HL-60/S4 treated with phorbol 12-myristate 13-acetate at 8.2 ng/mL for 4 days and 3 days (cell line): ENCODE results near the gene SLC7A6.

Source experiments
- in situ Hi-C: fragments of 300-500 bp; cut with MboI; formaldehyde crosslinking; loops from 2 replicates; pipeline ENCODE4 v1.15.0; 2022; ENCODE audit warnings: low sequenced_read_pairs

SLC7A6 gene

DNA sequence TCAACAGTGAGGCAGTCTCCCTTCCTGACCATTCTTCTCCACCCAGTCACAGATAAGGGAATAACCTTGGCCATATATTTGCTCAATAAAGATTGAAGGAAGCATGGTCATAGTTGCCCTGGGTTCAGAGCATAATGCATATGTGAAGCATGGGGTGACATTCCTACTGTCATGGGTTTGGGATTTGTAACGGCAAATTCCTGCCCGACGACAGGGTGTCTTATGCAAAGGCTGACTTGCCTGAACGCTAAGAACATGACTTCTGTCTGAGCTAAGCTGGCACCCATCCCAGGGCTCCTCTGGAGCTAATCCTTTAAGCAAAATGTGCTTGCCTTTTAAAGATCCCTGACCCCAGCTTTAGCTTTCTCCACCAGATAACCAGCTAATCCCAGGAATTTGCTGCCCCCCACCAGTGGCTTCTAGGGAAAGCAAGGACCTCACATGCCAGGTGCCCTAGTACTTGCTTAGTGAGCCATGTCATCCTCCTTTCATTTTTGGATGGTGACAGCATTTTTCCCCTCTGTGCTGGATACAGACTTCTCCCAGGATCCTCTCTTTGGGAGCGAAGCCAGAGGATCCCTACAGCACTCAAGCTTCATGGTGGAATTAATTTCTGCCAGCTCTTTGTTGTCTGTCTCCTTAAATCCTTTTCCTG is 34.7 kb downstream of the SLC7A6 start:
- in situ Hi-C loops: no loop called here

DNA sequence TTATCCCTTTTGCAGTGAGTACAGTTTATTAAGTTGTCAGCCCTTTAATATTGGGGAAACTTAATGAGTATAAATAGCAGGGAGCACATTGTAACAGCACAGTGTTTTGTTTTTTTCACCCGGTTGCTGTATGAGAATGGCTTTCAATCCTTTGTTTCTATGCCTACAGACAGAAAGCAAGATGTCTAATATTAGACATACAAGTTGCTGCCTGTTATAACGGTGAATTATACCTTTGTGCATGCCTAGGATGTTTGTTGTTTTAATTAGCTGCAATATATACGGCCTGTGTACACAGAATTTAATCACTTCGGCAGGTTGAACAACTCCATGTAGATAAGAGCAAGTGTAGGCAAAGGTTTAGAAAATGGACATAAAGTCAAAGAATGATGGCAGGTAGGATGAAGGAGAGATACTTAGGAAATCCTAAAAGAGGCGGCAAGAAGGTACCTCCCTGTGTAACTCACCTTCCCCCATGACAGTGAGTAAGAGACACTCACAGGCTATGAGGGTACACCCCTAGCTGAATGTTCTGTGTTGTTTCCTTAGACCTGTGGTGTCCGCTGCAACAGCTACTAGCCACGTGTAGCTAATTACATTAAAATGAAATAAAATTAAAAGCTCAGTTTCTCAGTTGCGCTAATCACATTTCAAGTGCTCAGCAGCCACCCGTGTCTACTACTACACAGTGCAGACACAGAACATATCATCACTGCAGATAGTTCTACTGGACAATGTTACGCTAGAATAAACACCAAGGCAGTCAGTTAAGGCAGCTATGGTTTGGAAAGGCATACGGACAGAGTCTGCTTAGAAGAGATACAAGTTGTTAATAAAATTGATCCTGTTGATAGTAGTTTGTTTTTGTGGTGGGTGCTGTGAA is 35.5 kb downstream of the SLC7A6 start:
- in situ Hi-C loops: no loop called here

DNA sequence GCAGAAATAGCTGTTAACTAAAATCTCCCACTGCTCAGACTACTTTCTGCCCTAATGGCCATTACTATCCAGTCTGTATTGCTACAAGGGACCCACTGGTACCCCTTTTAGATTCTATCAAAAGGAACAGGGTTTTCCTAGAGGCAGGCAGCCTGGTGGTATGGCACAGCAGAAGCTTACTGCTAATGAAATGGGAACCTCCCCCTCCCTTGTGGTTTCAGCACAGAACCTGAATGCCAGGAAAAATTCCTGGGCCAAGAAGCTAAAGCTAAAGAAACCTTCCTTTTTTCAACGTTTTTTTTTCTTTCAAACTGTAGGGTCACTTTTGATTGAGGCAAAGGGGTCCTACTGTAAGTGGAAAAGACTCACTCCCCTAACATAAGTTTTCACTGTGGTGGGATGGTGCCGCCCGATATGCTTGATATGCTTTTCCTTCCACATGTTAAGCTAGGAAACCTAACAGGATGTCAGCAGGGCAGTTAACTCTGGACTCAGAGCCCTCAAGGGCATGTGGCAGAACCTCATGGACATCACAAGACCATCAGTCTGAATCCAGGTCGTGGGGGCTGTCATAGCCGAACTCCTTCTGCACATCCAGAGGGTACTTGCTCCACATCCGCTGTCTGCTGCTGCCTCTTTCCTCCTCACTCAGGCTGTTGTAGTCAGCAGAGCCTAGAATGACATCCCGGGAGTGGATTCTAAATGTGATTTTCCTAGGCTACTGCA is 36.6 kb downstream of the SLC7A6 start:
- in situ Hi-C loops: no loop called here

DNA sequence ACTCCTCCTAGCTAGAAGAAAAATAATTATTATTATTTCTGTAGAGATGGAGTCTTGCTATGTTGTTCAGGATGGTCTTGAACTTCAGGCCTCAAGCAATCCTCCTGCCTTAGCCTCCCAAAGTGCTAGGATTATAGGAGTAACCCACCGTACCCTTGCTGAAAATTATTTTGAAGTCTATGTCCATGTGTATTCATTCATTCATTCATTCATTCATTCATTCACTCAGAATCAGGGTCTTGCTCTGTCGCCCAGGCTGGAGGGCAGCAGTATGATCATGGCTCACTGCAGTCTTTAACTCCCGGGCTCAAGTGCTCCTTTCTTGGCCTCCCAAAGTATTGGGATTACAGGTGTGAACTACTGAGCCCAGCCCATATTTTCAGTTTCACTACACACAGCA is 42.3 kb downstream of the SLC7A6 start:
- in situ Hi-C loops: no loop called here

DNA sequence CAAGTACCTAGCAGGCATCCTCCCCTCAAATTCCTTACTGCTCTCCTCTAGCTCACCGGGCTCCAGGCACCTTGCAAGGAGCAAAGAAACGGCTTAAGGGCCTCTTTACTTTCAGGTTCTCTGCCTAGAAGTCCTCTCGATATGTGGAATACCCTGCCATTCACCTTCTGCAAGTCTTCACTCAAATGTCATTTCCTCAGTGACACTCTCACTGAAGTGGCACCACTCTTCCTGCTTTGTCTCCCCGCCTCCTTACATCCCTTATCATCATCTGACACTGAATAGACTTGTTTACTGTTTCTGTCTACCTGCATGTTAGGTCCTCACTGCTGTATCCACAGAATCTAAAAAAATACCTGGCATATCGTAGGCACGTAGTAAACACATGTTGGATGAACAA is 45.5 kb downstream of the SLC7A6 start:
- in situ Hi-C loops: no loop called here

DNA sequence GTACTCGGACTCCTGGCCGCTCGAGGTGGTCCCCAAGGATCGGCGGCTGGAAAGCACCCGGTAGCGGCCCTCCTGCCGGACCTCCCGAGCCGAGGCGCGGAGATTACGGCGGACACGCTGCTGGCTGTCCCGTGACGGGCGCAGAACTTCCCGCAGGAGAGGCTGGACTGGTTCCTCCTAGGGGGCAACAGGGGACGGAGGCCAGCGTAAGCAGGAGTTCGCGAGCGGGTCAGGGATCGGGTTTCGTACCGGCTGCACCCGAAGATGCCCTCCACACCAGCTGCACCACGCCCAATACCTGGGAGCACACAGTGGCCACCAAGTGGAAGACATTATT is 46.1 kb downstream of the SLC7A6 start:
- in situ Hi-C loops: no loop called here

DNA sequence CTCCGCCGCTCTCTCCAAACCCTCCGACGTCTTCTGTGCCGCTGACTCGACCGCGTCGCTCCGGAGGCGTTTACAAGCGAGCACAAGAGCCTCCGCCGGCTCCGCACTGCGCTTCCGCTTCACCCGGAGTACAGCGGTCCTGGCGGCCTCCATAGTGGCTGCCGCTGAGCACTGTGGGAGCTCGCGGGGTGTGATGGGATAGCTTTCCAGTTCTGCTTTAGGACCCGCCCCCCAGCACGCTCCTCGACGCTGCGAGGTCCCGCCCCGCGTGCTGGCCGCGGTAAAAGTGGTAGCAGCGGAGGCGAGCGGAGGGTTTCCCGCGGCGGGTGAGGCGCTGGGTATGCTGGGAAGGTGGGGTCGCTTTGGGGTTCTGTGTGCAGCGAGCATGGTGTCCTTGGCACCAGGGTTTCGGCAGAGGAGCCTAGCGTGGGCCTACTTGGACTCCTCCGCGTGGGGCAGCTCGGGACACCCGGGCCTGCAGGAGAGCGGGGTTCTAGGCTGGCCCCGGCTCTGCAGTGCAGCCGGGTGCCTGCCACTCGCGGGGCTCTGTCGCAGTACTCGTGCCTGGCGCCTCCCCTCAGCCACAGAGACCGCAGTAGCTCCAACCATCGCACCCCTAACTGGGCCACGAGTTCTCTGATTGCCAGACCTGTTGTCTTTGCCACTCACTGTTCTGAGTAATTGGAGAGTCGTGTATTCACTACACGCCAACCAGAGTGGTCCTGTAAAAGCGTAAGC is 46.6 kb downstream of the SLC7A6 start, which contains the start of the genes PRMT7 and SLC7A6OS:
TSS of gene PRMT7 (plus strand) at position 246 of the 738 bp plus-strand sequence. CDS start 4,961 bp downstream, outside the sequence.
TSS of gene SLC7A6OS (minus strand) at position 173 of the 738 bp plus-strand sequence. CDS start at position 153, 20 bp downstream.
- in situ Hi-C loops: no loop called here

DNA sequence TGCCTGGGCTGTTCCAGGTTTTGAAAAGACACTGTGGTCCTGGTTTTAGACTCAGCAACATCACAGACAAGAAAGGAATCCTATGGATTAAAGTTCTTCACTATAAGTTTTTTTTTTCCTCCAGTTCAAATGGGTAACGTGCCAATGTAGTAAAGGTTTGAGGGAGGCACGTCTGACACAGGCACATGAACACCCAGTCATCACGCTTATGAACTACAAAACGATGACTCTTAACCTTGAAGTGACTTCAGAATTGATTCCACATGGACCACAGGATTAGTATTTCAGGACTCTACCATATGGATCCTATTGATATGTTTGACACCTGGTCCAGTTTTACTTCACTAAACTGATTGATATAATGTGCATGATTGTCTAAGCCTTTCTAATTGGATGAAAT is 48.8 kb downstream of the SLC7A6 start:
- in situ Hi-C loops: no loop called here

DNA sequence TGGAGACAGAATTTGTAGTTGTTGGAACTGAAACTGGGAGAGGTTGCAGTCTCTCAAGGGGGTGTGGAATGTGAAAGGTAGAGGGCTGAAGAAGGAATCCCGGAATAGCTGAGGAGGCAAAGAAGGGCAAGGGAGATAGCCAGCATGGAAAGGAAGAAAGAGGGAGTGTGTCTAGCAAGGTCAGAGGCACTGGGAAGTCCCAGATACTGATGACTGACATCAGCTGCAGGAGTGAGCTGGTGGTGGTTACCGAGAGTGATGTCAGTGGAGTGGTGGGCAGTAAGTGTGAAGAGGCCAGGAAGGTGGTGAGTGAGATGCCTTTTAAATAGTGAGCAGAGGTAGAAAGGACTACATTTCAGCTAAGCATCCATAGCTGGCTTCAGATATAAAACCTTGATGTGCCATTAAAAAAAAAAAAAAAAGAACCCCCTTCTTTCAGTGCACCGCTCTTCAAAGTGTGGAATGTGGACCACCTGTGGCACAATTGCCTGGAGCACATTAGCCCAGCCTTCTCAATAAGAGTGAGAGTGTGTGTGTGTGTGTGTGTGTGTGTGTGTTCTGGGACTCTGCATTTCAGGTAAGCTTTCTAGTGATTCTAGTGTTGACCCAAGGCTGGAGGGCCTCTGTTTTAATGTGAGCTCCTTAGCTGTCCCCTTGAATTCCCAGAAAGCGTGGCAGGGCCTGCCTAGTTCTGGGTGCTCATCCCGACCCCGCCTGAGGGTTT is 55.0 kb downstream of the SLC7A6 start:
- in situ Hi-C loops: no loop called here

DNA sequence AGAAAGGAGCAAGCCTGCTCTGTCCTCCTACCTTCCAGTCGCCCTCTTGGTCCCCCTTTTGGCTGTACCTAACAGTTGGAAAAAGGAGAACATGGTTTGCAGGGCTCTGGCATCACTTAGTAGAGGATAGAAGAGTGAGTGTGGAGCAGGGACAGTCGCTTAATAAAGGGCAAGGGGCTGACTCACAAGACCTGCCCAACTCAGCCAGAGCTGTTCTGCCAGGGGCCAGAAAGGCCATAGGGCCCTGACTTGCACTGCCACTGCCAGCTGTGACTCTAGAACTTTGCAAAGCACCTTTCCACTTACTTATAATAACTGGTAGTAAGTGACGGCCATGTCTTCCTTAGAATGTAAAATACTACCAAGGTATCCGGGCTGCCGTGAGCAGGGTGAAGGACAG is 60.0 kb downstream of the SLC7A6 start:
- in situ Hi-C loops: loop anchor here (10.0 kb wide), 1 partner anchor 80 kb away; the partner anchor contains the start of gene PLA2G15

DNA sequence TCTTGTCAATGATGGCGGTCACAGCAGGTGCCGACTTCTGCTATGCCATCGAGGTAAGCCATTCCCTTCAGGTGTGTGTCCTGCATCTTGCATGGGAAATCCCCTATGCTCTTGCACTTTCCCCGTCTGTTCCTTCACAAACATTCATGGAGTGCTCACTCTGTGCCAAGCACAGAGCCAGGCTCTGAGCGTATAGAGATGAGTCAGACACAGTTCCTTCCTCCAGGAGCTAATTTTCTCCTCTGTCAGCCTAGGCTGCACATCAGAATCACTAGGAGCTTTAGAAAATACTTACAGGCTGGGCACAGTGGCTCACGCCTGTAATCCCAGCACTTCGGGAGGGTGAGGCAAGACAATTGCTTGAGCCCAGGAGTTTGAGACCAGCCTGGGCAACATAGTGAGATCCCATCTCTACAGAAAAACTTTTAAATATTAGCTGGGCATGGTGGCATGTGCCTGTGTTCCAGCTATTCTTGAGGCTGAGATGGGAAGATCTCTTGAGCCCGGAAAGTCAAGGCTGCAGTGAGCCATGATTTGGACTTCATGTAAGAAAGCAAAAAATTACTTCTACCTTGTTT is 60.5 kb downstream of the SLC7A6 start:
- in situ Hi-C loops: loop anchor here (10.0 kb wide), 1 partner anchor 80 kb away; the partner anchor contains the start of gene PLA2G15

DNA sequence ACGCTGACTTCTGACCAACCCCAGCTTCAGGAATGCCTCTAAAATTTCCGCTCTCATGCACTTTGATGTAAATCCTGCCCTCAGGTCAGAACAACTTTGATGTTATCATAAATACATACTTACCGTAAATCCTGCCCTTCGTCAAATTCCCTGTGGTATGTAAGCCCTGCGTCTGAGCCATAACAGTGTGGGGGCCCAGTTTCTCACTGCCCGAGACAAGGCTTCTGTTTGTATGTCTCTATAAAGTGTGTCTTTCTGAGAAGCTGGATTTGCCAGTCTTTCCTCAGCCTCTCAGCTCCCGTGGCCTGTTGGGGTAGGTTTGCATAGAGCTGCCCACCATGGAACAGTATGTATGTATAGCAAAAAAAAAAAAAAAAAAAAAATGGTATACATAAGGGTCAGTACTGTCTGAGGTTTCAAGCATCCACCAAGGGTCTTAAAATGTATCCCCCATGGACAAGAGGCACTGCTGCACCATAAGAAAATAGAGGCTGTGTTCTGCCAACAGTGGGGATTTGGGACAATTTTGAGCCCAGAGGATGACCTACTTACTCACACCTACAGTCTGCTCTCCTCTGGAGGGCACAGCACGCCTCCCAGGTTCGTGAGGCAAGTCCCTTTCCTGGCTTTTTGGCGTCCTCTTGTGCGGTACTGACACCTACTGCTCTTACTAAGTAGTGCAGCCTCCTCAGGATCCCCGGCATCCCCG is 64.0 kb downstream of the SLC7A6 start:
- in situ Hi-C loops: loop anchor here (10.0 kb wide), 1 partner anchor 84 kb away; the partner anchor contains the start of gene PLA2G15

DNA sequence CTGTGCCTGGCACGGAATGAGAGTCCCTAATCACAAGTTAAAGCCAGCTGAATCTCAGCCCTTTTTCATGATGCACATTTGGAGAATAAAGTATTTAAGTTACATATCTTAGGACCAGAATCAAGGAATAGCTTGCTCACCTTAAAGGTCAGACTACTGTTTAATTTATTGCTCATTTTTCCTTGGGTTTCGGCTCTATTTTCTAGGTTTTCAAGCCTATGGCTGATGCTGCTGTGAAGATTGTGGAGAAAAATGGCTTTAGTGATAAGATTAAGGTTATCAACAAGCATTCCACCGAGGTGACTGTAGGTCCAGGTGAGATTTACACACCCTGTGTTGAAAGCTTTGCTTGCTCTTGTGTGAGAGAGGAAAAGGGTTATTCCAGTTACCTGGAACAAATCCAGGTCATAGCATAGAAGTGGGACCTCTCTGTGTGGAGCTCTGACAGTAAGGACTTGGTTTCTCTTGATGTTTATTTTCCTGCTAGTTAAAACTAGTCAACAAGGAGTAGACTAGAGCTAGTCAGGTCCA is 64.6 kb downstream of the SLC7A6 start:
- in situ Hi-C loops: loop anchor here (10.0 kb wide), 1 partner anchor 84 kb away; the partner anchor contains the start of gene PLA2G15

DNA sequence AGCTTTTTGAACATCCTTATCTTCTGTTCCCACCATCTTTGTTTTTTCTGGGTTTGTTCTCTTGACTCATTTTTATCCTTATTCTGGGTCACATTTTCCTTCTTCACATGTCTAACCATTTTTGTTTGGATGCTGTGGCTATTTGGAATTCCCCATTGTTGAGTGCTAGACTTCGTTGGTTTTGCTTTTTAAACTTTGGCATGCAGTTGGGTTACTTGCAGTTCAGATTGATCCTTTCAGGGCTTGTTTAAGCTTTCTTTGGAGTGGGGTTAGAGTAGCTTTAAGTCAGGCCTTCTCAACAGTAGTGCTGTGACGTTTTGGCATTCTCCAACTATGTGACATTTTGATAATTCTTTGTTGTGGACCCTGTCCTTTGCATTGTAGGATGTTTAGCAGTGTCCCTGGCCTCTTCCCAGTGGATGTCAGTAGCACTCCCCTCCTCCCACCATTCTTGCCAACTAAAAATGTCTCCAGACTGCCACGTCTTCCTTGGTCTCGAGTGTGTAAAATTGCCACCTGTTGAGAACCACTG is 67.6 kb downstream of the SLC7A6 start:
- in situ Hi-C loops: no loop called here

DNA sequence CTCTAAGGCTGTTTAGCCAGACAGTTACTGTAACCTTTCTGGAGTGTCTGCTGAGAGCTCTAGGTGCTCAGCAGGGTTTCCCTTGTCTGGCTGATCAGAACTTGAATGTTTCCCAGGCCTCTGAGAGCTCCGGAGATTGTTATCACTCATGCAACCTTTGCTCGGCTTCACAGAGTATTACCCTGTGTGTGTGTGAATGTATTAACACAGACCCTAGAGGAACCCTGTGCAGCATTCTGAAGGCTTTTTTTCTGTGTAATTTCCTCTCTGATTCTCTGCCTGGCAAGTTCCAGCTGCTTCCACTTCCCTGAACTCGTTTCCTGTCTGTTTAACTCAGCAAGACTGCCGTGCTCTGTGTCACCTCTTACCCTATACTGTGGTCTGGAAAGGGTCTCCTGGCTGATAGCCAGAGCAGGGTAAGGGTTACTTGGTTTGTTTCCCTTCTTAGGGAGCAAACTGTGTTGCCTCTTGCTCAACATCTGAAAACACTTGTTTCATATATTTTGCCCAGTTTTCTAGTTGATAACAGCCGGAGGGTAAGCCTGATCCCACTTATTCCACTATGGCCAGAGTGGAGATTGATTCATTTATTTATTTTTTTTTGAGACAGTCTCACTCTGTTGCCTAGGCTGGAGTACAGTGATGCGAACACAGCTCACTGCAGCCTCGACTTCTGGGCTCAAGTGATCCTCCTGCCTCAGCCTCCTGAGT is 68.2 kb downstream of the SLC7A6 start:
- in situ Hi-C loops: no loop called here

DNA sequence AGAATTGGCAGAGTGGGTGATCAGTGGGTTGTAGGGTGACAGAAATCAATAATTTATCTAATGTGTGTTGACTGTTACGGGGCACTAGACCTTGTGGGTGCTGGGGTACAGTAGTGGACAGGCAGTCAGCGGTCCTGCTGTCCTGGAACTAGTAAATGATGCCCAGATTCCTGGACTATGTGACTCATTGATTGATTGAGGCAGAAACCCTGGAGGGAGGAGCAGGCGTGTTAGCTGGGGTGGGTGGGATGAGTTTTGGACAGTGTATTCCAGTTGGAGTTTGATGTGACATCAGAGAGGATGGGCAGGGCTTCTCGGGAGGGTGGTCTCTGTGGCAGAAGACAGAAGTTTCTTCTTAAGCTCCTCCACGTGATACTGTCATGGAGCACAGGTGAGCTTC is 70.8 kb downstream of the SLC7A6 start:
- in situ Hi-C loops: no loop called here

DNA sequence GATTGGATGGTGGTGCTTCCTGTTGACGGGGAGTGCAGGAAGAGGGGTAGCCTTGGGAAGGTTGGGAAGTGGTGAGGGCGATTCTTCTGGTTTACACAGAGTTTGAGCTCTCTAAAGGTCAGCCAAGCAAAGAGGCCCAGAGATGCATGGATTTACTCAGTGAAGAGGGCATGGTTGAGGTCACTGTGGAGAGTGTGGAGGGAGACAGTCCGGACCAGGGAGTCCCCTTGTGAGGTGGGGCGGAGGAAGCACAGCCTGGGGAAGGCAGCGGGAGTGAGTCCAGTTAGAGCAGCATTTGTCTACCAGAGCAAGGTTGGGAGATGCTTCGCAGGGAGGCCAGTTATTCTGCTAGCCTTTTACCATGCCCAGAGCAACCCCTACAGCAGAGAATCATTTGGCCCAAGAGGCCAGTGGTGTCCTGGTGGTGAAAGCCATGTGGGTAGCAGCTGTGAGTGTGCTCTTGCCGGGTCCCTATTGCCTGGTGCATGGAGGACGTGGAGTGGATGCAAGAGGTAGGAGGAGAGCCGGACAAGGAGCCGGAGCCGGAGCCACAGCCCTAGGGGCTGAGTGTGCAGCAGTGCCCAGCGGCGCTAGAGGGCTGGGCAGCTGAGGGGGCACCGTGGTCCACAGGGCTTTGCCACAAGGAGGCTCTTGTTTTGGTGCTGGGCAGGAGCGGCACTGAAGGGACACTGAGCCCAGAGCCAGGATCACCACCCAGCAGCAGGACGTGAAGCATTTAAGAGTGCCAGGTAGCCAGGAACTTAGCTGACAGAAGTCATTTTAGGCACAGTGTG is 74.2 kb downstream of the SLC7A6 start:
- in situ Hi-C loops: no loop called here
